ENCODE data around the gene PCYOX1L.

PCYOX1L gene

DNA sequence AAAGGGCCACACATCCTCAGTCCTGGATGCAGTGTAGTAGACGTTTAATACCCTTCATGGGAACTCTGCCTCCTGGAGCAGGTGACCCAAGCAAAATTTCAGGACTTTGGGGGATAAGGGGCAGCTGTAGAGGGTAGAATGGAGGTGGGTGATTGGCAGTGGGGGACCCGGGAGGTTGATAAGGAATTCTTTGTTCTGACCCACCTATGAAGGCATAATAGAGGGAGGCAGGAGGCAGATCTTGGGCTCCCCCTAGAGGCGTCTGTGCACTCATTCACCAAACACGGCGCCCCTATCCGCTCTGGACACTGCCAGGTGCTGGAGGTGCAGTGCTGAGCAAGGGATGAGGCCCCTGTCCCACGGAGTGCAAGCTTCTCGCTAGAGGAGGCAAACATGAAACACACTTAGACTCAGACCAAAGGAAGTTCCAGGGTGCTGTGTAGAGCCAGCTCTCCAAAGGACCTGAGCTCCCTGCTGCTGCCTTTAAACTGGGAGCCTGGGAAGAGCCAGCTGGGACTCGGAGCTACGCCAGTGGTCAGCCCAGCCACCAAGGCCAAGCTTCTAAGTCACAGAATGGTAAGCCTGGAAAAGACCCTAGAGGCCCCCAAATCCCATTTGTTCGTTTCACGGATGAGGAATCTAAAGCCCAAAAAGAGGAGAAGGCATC is 13.6 kb downstream of the PCYOX1L start:
- H3K4me3 ChIP-seq (ENCODE audit: low read length) = no peak overlapping the region
- no peak for DNase-seq (ENCODE audit: low read depth)
- TF ChIP-seq, protein P1, sequence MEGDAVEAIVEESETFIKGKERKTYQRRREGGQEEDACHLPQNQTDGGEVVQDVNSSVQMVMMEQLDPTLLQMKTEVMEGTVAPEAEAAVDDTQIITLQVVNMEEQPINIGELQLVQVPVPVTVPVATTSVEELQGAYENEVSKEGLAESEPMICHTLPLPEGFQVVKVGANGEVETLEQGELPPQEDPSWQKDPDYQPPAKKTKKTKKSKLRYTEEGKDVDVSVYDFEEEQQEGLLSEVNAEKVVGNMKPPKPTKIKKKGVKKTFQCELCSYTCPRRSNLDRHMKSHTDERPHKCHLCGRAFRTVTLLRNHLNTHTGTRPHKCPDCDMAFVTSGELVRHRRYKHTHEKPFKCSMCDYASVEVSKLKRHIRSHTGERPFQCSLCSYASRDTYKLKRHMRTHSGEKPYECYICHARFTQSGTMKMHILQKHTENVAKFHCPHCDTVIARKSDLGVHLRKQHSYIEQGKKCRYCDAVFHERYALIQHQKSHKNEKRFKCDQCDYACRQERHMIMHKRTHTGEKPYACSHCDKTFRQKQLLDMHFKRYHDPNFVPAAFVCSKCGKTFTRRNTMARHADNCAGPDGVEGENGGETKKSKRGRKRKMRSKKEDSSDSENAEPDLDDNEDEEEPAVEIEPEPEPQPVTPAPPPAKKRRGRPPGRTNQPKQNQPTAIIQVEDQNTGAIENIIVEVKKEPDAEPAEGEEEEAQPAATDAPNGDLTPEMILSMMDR (conservative IDR thresholded peaks at IDR 0.05; ENCODE audit: low read depth, low read length) = peak; percentile 88

GRCh38 chr5:149372076-149372795 is 14.4 kb downstream of the PCYOX1L start:
- TF ChIP-seq, protein P1 (conservative IDR thresholded peaks at IDR 0.05; ENCODE audit: low read depth, low read length) = no peak
- DNase-seq (ENCODE audit: low read depth) = no peak
- no peak overlapping the region for H3K4me3 ChIP-seq (ENCODE audit: low read length)

DNA sequence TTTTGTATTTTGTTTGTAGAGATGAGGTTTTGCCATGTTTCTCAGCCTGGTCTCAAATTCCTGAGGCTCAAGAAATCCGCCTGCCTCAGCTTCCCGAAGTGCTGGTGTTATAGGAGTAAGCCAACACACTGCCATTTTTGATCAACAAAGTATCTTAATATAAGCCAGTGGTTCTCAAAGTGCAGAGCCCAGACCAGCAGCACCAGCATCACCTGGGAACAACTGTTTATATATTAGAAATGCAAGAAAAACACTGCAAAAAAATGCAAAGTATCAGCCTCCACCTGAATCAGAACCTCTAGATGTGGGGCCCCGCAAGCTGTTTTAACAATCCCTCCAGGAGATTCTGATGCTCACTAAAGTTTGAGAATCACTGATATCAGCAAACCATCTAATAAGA is 15.1 kb downstream of the PCYOX1L start:
- DNase-seq (ENCODE audit: low read depth) = no peak
- TF ChIP-seq, protein P1 (conservative IDR thresholded peaks at IDR 0.05; ENCODE audit: low read depth, low read length) = no peak
- no peak overlapping the region for H3K4me3 ChIP-seq (ENCODE audit: low read length)

DNA sequence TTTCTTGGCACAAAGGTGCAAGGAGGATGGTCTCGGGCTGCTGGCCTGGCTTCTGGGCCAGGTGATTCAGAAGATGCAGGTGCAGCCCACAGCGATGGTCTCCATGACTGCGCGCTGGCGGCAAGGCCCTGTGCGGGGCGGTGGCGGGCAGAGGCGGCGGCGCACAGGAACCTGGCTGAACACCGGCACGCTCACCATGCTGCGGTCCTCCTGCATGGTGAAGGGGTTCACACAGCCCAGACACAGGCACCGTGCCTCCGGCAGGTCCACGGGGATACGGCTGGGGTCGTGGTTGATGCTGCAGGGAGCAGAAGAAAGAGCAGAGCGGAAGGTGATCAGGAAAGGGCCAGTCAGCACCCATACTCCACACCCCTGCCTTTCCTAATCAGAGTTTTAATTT is 16.5 kb downstream of the PCYOX1L start:
- no peak for DNase-seq (ENCODE audit: low read depth)
- TF ChIP-seq, protein P1 (conservative IDR thresholded peaks at IDR 0.05; ENCODE audit: low read depth, low read length) = no peak
- H3K4me3 ChIP-seq (ENCODE audit: low read length) = no peak overlapping the region

DNA sequence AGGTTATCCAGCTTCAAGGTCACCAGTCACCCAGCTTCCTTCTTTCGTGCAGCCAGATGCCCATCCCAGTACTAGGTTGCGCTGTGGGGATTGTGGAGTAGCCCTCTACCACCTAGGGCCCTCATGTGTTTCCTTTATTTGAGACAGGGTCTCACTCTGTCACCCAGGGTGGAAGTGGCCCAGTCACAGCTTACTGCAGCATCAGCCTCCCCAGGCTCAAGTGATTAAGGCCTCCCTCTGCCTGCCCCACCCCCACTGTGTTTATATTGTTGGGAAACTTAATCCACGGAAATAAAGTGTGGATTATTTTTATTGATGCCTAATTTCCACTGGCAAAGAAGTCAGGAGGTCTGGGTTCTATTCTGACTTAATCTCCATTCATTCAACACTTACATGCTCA is 17.0 kb downstream of the PCYOX1L start:
- H3K4me3 ChIP-seq (ENCODE audit: low read length) = no peak overlapping the region
- TF ChIP-seq, protein P1 (conservative IDR thresholded peaks at IDR 0.05; ENCODE audit: low read depth, low read length) = no peak
- no peak for DNase-seq (ENCODE audit: low read depth)

DNA sequence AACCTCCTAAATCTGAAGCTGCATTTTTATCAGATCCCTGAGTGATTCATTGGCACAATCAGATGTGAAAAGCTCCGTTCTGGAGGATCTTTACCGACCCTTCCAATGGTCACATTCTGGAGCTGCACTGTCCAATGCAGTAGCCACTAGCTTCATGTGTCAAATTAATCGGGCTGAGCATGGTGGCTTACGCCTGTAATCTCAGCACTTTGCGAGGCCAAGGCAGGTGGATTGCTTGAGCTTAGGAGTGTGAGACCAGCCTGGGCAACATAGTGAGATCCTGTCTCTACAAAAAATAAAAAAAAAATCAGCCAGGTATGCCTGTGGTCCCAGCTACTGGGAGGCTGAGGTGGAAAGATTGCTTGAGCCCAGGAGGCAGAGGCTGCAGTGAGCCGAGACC is 17.6 kb downstream of the PCYOX1L start:
- TF ChIP-seq, protein P1 (conservative IDR thresholded peaks at IDR 0.05; ENCODE audit: low read depth, low read length) = no peak
- no peak for DNase-seq (ENCODE audit: low read depth)
- H3K4me3 ChIP-seq (ENCODE audit: low read length) = no peak overlapping the region

- no peak overlapping the region for H3K4me3 ChIP-seq (ENCODE audit: low read length)
- TF ChIP-seq, protein P1 (conservative IDR thresholded peaks at IDR 0.05; ENCODE audit: low read depth, low read length) = no peak
- DNase-seq (ENCODE audit: low read depth) = no peak
Measured at GRCh38 chr5:149376104-149376503, 18.3 kb downstream of the PCYOX1L start.

All from retinal pigment epithelial cell (primary cell).